SH-SY5Y (cell line): ENCODE measurements around the gene MARS1.

Experiments used
- GATA2 ChIP-seq: IDR thresholded peaks from 2 replicates; pipeline ENCODE4 v1.6.1; 2011; ENCODE audit warnings: mild to moderate bottlenecking, low read depth, low read length
- GATA3 ChIP-seq: IDR thresholded peaks from 2 replicates; pipeline ENCODE4 v1.6.1; 2011; ENCODE audit warnings: low read depth, mild to moderate bottlenecking, low read length, moderate library complexity

GRCh38 chr12:57539134-57539768, 51.4 kb downstream of the MARS1 start:
- TF ChIP-seq GATA3 (no peak), GATA2 (no peak)
